CD4-positive, CD25-positive, alpha-beta regulatory T cell (primary cell): ENCODE measurements around the gene CHRNA1. TPM values are rescaled to one million over a fixed set of nuclear protein-coding genes. Genes with fewer than 3 reads are reported as not detected.

Source experiments
- ATAC-seq, 2 donors: fragments of 150-1000 bp; cut with Tn5 transposase; one replicate each; pipeline ENCODE4 v1.10.0; 2021; ENCODE audit warnings: low read depth in 2 of 2, moderate number of reproducible peaks in 2 of 2, moderate library complexity in 1 of 2
- DNase-seq, 3 donors: peaks; one replicate each; pipeline versions ENCODE4 v3.0.0 to v3.0.0-alpha.2; 2012 to 2022; ENCODE audit warnings: mixed read lengths in 1 of 3
- H3K27ac ChIP-seq: one replicate; pipeline ENCODE4 v1.7.0; 2013; ENCODE audit warnings: mild to moderate bottlenecking, low read length; ENCODE audit not compliant: insufficient read depth, poor library complexity, severe bottlenecking
- H3K27me3 ChIP-seq: one replicate; pipeline ENCODE4 v1.7.0; 2013; ENCODE audit warnings: low read length; ENCODE audit not compliant: control insufficient read depth, insufficient read depth
- H3K36me3 ChIP-seq: one replicate; pipeline ENCODE4 v1.7.0; 2013; ENCODE audit warnings: mild to moderate bottlenecking, low read length, moderate library complexity; ENCODE audit not compliant: control insufficient read depth, insufficient read depth
- H3K4me1 ChIP-seq: 2 replicates; pipeline ENCODE4 v1.7.0; 2013; ENCODE audit warnings: mild to moderate bottlenecking, low read length; ENCODE audit not compliant: insufficient read depth, control insufficient read depth, poor library complexity, severe bottlenecking
- H3K4me3 ChIP-seq: one replicate; pipeline ENCODE4 v1.7.0; 2013; ENCODE audit warnings: low read depth, mild to moderate bottlenecking, low read length, moderate library complexity
- H3K9me3 ChIP-seq, 2 experiments: 1 replicate in 1 of 2; 2 replicates in 1 of 2; pipeline ENCODE4 v1.7.0; 2013; ENCODE audit warnings: low read length in 2 of 2, mild to moderate bottlenecking in 1 of 2, moderate library complexity in 1 of 2; ENCODE audit not compliant: control insufficient read depth in 2 of 2
- H3K27ac Mint-ChIP-seq, 3 donors: one replicate each; pipeline ENCODE4 v1.8.0; 2020 to 2022; ENCODE audit warnings: mild to moderate bottlenecking in 3 of 3, mixed read lengths in 3 of 3, moderate library complexity in 2 of 3
- H3K27me3 Mint-ChIP-seq: one replicate; pipeline ENCODE4 v1.8.0; 2022; ENCODE audit warnings: mild to moderate bottlenecking, mixed read lengths
- H3K36me3 Mint-ChIP-seq: one replicate; pipeline ENCODE4 v1.8.0; 2020; ENCODE audit warnings: mixed read lengths
- H3K4me1 Mint-ChIP-seq, 4 donors: one replicate each; pipeline ENCODE4 v1.8.0; 2020 to 2022; ENCODE audit warnings: mixed read lengths in 4 of 4, mild to moderate bottlenecking in 1 of 4
- H3K4me3 Mint-ChIP-seq, 4 donors: one replicate each; pipeline ENCODE4 v1.8.0; 2020 to 2022; ENCODE audit warnings: mild to moderate bottlenecking in 4 of 4, mixed read lengths in 4 of 4, moderate library complexity in 3 of 4
- H3K9me3 Mint-ChIP-seq, 7 donors: one replicate each; pipeline ENCODE4 v1.8.0; 2020 to 2022; ENCODE audit warnings: mixed read lengths in 7 of 7, mild to moderate bottlenecking in 3 of 7, moderate library complexity in 2 of 7
- polyA plus RNA-seq, 4 donors: library from polyadenylated mRNA; unstranded; fragments of 300-500 nt; fragmentation: Illumina TruSeq; gene quantifications; one replicate each; pipeline ENCODE4 v1.2.3, GENCODE V29; 2021
- total RNA-seq: library from RNA; stranded (reverse); gene quantifications from one replicate; pipeline ENCODE4 v1.2.3, GENCODE V29; 2022

The CHRNA1 gene
- total and polyA plus RNA-seq, 5 donors from 2014 or later = 0.25 to 0.68 (median 0.48) TPM; not detected in 1

- Histone ChIP-seq H3K4me3 (no peak overlapping the region), H3K4me1 (no peaks in the 10 kb centered on the region), H3K27me3 (no peaks in the 10 kb centered on the region), H3K27ac (no peak overlapping the region), H3K36me3 (no peaks in the 10 kb centered on the region), H3K9me3 (no peaks in the 10 kb centered on the region)
- H3K4me1 Mint-ChIP-seq = no peaks in the 10 kb centered on the region
- no peak overlapping the region for H3K4me3 Mint-ChIP-seq
- no peaks in the 10 kb centered on the region for H3K36me3 Mint-ChIP-seq
- DNase-seq (no peak), ATAC-seq (no peak)
- H3K27ac Mint-ChIP-seq = no peak overlapping the region
- peaks cover 9% of the 10 kb centered on the region for H3K27me3 Mint-ChIP-seq
- H3K9me3 Mint-ChIP-seq = no peaks in the 10 kb centered on the region
Measured at GRCh38 chr2:174797781-174798276, 33.6 kb upstream of the CHRNA1 start.

GRCh38 chr2:174796319-174796771 lies 32.1 kb upstream of the CHRNA1 start:
- no peak overlapping the region for H3K27ac Mint-ChIP-seq
- H3K36me3 Mint-ChIP-seq = no peaks in the 10 kb centered on the region
- no peaks in the 10 kb centered on the region for H3K4me1 ChIP-seq
- H3K4me3 Mint-ChIP-seq = no peak overlapping the region
- H3K27ac ChIP-seq = no peak overlapping the region
- ATAC-seq (no peak), DNase-seq (no peak)
- H3K4me1 Mint-ChIP-seq = no peaks in the 10 kb centered on the region
- H3K4me3 ChIP-seq = no peak overlapping the region
- H3K9me3 ChIP-seq = no peaks in the 10 kb centered on the region
- peaks cover 11% of the 10 kb centered on the region for H3K27me3 Mint-ChIP-seq
- no peaks in the 10 kb centered on the region for H3K9me3 Mint-ChIP-seq
- H3K27me3 ChIP-seq = no peaks in the 10 kb centered on the region
- no peaks in the 10 kb centered on the region for H3K36me3 ChIP-seq

GRCh38 chr2:174794851-174795374 lies 30.6 kb upstream of the CHRNA1 start:
- no peak overlapping the region for H3K27ac ChIP-seq
- DNase-seq (no peak), ATAC-seq (no peak)
- H3K36me3 ChIP-seq = no peaks in the 10 kb centered on the region
- no peak overlapping the region for H3K27ac Mint-ChIP-seq
- no peaks in the 10 kb centered on the region for H3K27me3 ChIP-seq
- H3K36me3 Mint-ChIP-seq = no peaks in the 10 kb centered on the region
- no peaks in the 10 kb centered on the region for H3K4me1 Mint-ChIP-seq
- no peaks in the 10 kb centered on the region for H3K9me3 ChIP-seq
- no peak overlapping the region for H3K4me3 Mint-ChIP-seq
- no peaks in the 10 kb centered on the region for H3K4me1 ChIP-seq
- H3K4me3 ChIP-seq = no peak overlapping the region
- no peaks in the 10 kb centered on the region for H3K9me3 Mint-ChIP-seq
- H3K27me3 Mint-ChIP-seq = peaks cover 15% of the 10 kb centered on the region

- DNase-seq (no peak), ATAC-seq (no peak)
- Mint-ChIP-seq H3K4me1 (peaks cover 0 to 17% (median 6%) of the 10 kb centered on the region in 4 donors), H3K4me3 (no peak overlapping the region), H3K27me3 (peaks cover 11% of the 10 kb centered on the region), H3K9me3 (no peaks in the 10 kb centered on the region), H3K27ac (peak overlapping the region in 1 of 3 donors; percentile 16), H3K36me3 (no peaks in the 10 kb centered on the region)
- Histone ChIP-seq H3K4me1 (peaks cover 9% of the 10 kb centered on the region), H3K27ac (no peak overlapping the region), H3K9me3 (no peaks in the 10 kb centered on the region), H3K36me3 (no peaks in the 10 kb centered on the region), H3K4me3 (no peak overlapping the region), H3K27me3 (no peaks in the 10 kb centered on the region)
Measured at GRCh38 chr2:174792309-174793025, 28.2 kb upstream of the CHRNA1 start.

GRCh38 chr2:174791746-174792280 lies 27.5 kb upstream of the CHRNA1 start:
- Mint-ChIP-seq H3K9me3 (no peaks in the 10 kb centered on the region), H3K4me1 (peaks cover 0 to 20% (median 6%) of the 10 kb centered on the region in 4 donors), H3K27ac (peak overlapping the region in 1 of 3 donors; percentile 29), H3K27me3 (peaks cover 11% of the 10 kb centered on the region), H3K4me3 (no peak overlapping the region), H3K36me3 (no peaks in the 10 kb centered on the region)
- Histone ChIP-seq H3K27ac (no peak overlapping the region), H3K4me1 (peaks cover 9% of the 10 kb centered on the region), H3K27me3 (no peaks in the 10 kb centered on the region), H3K4me3 (no peak overlapping the region), H3K36me3 (no peaks in the 10 kb centered on the region), H3K9me3 (no peaks in the 10 kb centered on the region)
- DNase-seq (no peak), ATAC-seq (no peak)

GRCh38 chr2:174791020-174791419 lies 26.7 kb upstream of the CHRNA1 start:
- Mint-ChIP-seq H3K36me3 (no peaks in the 10 kb centered on the region), H3K4me1 (peaks cover 0 to 20% (median 6%) of the 10 kb centered on the region in 4 donors), H3K4me3 (no peak overlapping the region), H3K27me3 (peaks cover 11% of the 10 kb centered on the region), H3K9me3 (no peaks in the 10 kb centered on the region), H3K27ac (peak overlapping the region in 1 of 3 donors; percentile 29)
- Histone ChIP-seq H3K9me3 (no peaks in the 10 kb centered on the region), H3K27ac (no peak overlapping the region), H3K4me1 (peaks cover 9% of the 10 kb centered on the region), H3K27me3 (no peaks in the 10 kb centered on the region), H3K4me3 (no peak overlapping the region), H3K36me3 (no peaks in the 10 kb centered on the region)
- ATAC-seq = no peak
- no peak for DNase-seq

GRCh38 chr2:174789001-174789400 lies 24.7 kb upstream of the CHRNA1 start:
- Mint-ChIP-seq H3K9me3 (no peaks in the 10 kb centered on the region), H3K27ac (peak overlapping the region in 2 of 3 donors; percentile 86 to 95), H3K4me3 (no peak overlapping the region), H3K27me3 (peaks cover 16% of the 10 kb centered on the region), H3K4me1 (peaks cover 0 to 20% (median 6%) of the 10 kb centered on the region in 4 donors), H3K36me3 (no peaks in the 10 kb centered on the region)
- DNase-seq (no peak), ATAC-seq (no peak)
- no peaks in the 10 kb centered on the region for H3K27me3 ChIP-seq
- peaks cover 9% of the 10 kb centered on the region for H3K4me1 ChIP-seq
- no peak overlapping the region for H3K4me3 ChIP-seq
- H3K27ac ChIP-seq = no peak overlapping the region
- H3K36me3 ChIP-seq = no peaks in the 10 kb centered on the region
- H3K9me3 ChIP-seq = no peaks in the 10 kb centered on the region
